ENCODE data around the gene TBCD.

- TF ChIP-seq EP300 (IDR thresholded peaks at IDR 0.05) (no peak), POLR2A (IDR thresholded peaks at IDR 0.05) (no peak), CTCF (IDR thresholded peaks at IDR 0.05) (no peak)
Observed at GRCh38 chr17:82925336-82925735, 173.5 kb downstream of the TBCD start.
